Neuronal stem cell (in vitro differentiated cells): ENCODE measurements around the gene HAPLN3.

Experiments used
- DNase-seq: peaks from one replicate; pipeline ENCODE4 v3.0.0-alpha.2; 2013; ENCODE audit warnings: low spot score
- H2AFZ ChIP-seq: one replicate; pipeline ENCODE4 v1.6.1; 2013; ENCODE audit warnings: mild to moderate bottlenecking, low read length, inconsistent platforms
- H2AK5ac ChIP-seq: 2 replicates; pipeline ENCODE4 v1.6.1; 2013; ENCODE audit warnings: low read depth, mild to moderate bottlenecking, inconsistent platforms, low read length, moderate library complexity, mixed read lengths
- H2BK120ac ChIP-seq: 2 replicates; pipeline ENCODE4 v1.6.1; 2013; ENCODE audit warnings: low read depth, mild to moderate bottlenecking, inconsistent platforms, low read length, moderate library complexity, mixed read lengths
- H2BK12ac ChIP-seq: one replicate; pipeline ENCODE4 v1.6.1; 2013; ENCODE audit warnings: low read length, inconsistent platforms
- H2BK15ac ChIP-seq: 2 replicates; pipeline ENCODE4 v1.6.1; 2013; ENCODE audit warnings: mild to moderate bottlenecking, low read length, inconsistent platforms, mixed read lengths
- H2BK5ac ChIP-seq: one replicate; pipeline ENCODE4 v1.6.1; 2013; ENCODE audit warnings: inconsistent platforms, mild to moderate bottlenecking, low read length, moderate library complexity
- H3K14ac ChIP-seq: one replicate; pipeline ENCODE4 v1.6.1; 2013; ENCODE audit warnings: low read length, inconsistent platforms
- H3K18ac ChIP-seq: 2 replicates; pipeline ENCODE4 v1.6.1; 2013; ENCODE audit warnings: low read length, inconsistent platforms
- H3K23ac ChIP-seq: 2 replicates; pipeline ENCODE4 v1.6.1; 2013; ENCODE audit warnings: low read depth, mild to moderate bottlenecking, mixed read lengths, low read length, inconsistent platforms; ENCODE audit not compliant: poor library complexity
- H3K27ac ChIP-seq: replicated peaks from 3 replicates; pipeline ENCODE4 v1.5.1; 2013; ENCODE audit warnings: low read length, inconsistent platforms
- H3K27me3 ChIP-seq, 3 experiments: 2 replicates each; pipeline ENCODE4 v1.6.1; 2013; ENCODE audit warnings: low read length in 3 of 3, mild to moderate bottlenecking in 2 of 3, inconsistent platforms in 1 of 3, low read depth in 1 of 3, mixed read lengths in 1 of 3, moderate library complexity in 1 of 3; ENCODE audit not compliant: control insufficient read depth in 3 of 3, insufficient read depth in 3 of 3
- H3K36me3 ChIP-seq, 2 donors: replicated peaks in 1 of 2; 2 replicates each; pipeline ENCODE4 v1.6.1; 2013; ENCODE audit warnings: low read length in 2 of 2; ENCODE audit not compliant: control insufficient read depth in 2 of 2, insufficient read depth in 2 of 2
- H3K4ac ChIP-seq: 2 replicates; pipeline ENCODE4 v1.6.1; 2013; ENCODE audit warnings: inconsistent platforms, mild to moderate bottlenecking, low read length, moderate library complexity
- H3K4me1 ChIP-seq, 2 donors: 1 replicate in 1 of 2; 2 replicates in 1 of 2; pipeline ENCODE4 v1.6.1; 2013; ENCODE audit warnings: low read length in 2 of 2, low read depth in 1 of 2; ENCODE audit not compliant: control insufficient read depth in 2 of 2, insufficient read depth in 1 of 2
- H3K4me2 ChIP-seq: one replicate; pipeline ENCODE4 v1.6.1; 2013; ENCODE audit warnings: mild to moderate bottlenecking, low read length, inconsistent platforms; ENCODE audit not compliant: insufficient read depth, poor library complexity, severe bottlenecking
- H3K4me3 ChIP-seq, 2 donors: 2 replicates each; pipeline ENCODE4 v1.5.1; 2013; ENCODE audit warnings: low read length in 2 of 2, mild to moderate bottlenecking in 2 of 2, inconsistent platforms in 1 of 2, moderate library complexity in 1 of 2
- H3K79me1 ChIP-seq: one replicate; pipeline ENCODE4 v1.6.1; 2013; ENCODE audit warnings: low read depth, mild to moderate bottlenecking, inconsistent platforms, low read length, moderate library complexity
- H3K9ac ChIP-seq: one replicate; pipeline ENCODE4 v1.6.1; 2013; ENCODE audit warnings: mild to moderate bottlenecking, low read depth, low read length, inconsistent platforms; ENCODE audit not compliant: poor library complexity
- H3K9me3 ChIP-seq, 2 donors: replicated peaks in 1 of 2; 2 replicates each; pipeline versions ENCODE3 to v1.6.1; 2013; ENCODE audit warnings: low read length in 2 of 2, mild to moderate bottlenecking in 2 of 2, inconsistent platforms in 1 of 2, low read depth in 1 of 2, mixed read lengths in 1 of 2, moderate library complexity in 1 of 2; ENCODE audit not compliant: control insufficient read depth in 2 of 2, insufficient read depth in 1 of 2
- H4K8ac ChIP-seq: one replicate; pipeline ENCODE4 v1.6.1; 2013; ENCODE audit warnings: low read depth, mild to moderate bottlenecking, inconsistent platforms, low read length, moderate library complexity
- H4K91ac ChIP-seq: one replicate; pipeline ENCODE4 v1.6.1; 2013; ENCODE audit warnings: low read length, low read depth, mild to moderate bottlenecking, inconsistent platforms; ENCODE audit not compliant: poor library complexity
- WGBS, 2 donors: extraction: QIAGEN DNeasy Blood & Tissue Kit; methylation state at CpG; one replicate each; pipeline ENCODE4 v1.1.7; 2013; ENCODE audit warnings: missing lambda C conversion rate in 2 of 2, mixed read lengths in 1 of 2; ENCODE audit not compliant: insufficient read length in 2 of 2, insufficient replicate concordance in 1 of 2; ENCODE audit errors: extremely low coverage in 2 of 2; 5-methylcytosine and 5-hydroxymethylcytosine counted together

HAPLN3 gene

DNA sequence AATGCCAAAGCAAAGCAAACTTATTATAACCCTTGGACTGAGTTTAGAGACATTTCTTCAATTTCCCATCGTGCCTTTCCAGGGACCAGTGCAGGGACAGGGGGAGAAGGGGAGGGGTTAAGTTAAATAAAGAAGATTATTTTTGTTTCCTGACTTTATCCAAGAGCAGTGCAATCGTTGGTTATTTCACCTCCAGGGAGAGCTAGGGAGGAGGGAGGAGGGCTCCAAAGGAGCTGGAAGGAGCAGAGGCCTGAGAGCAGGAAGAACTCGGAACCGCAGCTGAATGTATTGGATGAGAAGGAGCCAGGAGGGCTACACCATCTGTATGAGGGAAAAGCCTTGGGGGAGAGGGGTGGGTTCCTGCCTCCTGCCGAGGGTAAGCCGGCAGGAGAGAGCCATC lies 20.7 kb downstream of the HAPLN3 start:
- DNase-seq: no peak
- Histone ChIP-seq H3K4me3 (no peak overlapping the region), H3K18ac (no peak overlapping the region), H3K14ac (no peak overlapping the region), H3K27me3 (peaks cover 0 to 6% (median 0%) of the 10 kb centered on the region in 3 experiments), H3K9me3 (peaks cover 0 to 6% of the 10 kb centered on the region in 2 donors), H3K27ac (no peak overlapping the region), H2AK5ac (no peak overlapping the region), H2BK15ac (no peak overlapping the region), H3K36me3 (no peaks in the 10 kb centered on the region), H3K9ac (no peak overlapping the region), H2AFZ (no peak overlapping the region), H2BK120ac (no peak overlapping the region), H3K23ac (no peak overlapping the region), H3K79me1 (peaks cover 1% of the 10 kb centered on the region), H3K4me1 (no peaks in the 10 kb centered on the region), H2BK5ac (no peak overlapping the region), H4K8ac (no peak overlapping the region), H3K4me2 (no peak overlapping the region), H4K91ac (no peak overlapping the region), H3K4ac (no peak overlapping the region), H2BK12ac (no peak overlapping the region)
- WGBS, 2 donors: no CpG with 5 or more reads among the region's 6 CpGs

GRCh38 chr15:88874275-88874674 lies 21.1 kb downstream of the HAPLN3 start:
- Histone ChIP-seq H3K27me3 (peaks cover 0 to 6% (median 0%) of the 10 kb centered on the region in 3 experiments), H2BK120ac (no peak overlapping the region), H3K27ac (no peak overlapping the region), H3K36me3 (no peaks in the 10 kb centered on the region), H3K79me1 (peaks cover 1% of the 10 kb centered on the region), H3K9me3 (peaks cover 0 to 6% of the 10 kb centered on the region in 2 donors), H3K4me2 (no peak overlapping the region), H2AK5ac (peak overlapping the region; percentile 14), H3K23ac (peak overlapping the region; percentile 4), H2AFZ (no peak overlapping the region), H3K14ac (peak overlapping the region; percentile 59), H4K91ac (no peak overlapping the region), H3K9ac (no peak overlapping the region), H3K18ac (no peak overlapping the region), H3K4ac (no peak overlapping the region), H2BK5ac (peak overlapping the region; percentile 57), H2BK12ac (no peak overlapping the region), H2BK15ac (no peak overlapping the region), H4K8ac (no peak overlapping the region), H3K4me1 (no peaks in the 10 kb centered on the region), H3K4me3 (no peak overlapping the region)
- DNase-seq: no peak
- WGBS, 2 donors: no CpG with 5 or more reads among the region's 15 CpGs

DNA sequence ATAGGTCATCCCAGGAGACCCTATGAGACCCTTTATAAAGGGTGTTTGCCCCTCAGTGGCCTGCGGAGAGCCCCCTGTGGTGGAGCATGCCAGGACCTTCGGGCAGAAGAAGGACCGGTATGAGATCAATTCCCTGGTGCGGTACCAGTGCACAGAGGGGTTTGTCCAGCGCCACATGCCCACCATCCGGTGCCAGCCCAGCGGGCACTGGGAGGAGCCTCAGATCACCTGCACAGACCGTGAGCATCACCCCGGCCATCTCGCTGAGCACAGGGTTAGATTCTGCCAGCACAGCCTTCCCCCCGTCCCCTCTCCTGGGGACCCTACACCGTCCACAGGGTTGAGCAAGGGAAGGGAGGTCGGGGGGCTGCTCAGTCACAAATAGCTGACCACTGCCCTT lies 21.6 kb downstream of the HAPLN3 start:
- Histone ChIP-seq H4K91ac (no peak overlapping the region), H3K9me3 (peaks cover 0 to 6% of the 10 kb centered on the region in 2 donors), H2BK5ac (peak overlapping the region; percentile 57), H3K4me2 (no peak overlapping the region), H2AFZ (no peak overlapping the region), H3K14ac (peak overlapping the region; percentile 59), H2BK120ac (no peak overlapping the region), H2AK5ac (peak overlapping the region; percentile 14), H3K27me3 (peaks cover 0 to 6% (median 0%) of the 10 kb centered on the region in 3 experiments), H3K4me1 (no peaks in the 10 kb centered on the region), H2BK12ac (no peak overlapping the region), H2BK15ac (no peak overlapping the region), H3K23ac (peak overlapping the region; percentile 4), H3K79me1 (peaks cover 1% of the 10 kb centered on the region), H3K4ac (no peak overlapping the region), H3K27ac (no peak overlapping the region), H3K4me3 (no peak overlapping the region), H4K8ac (no peak overlapping the region), H3K9ac (no peak overlapping the region), H3K18ac (no peak overlapping the region), H3K36me3 (no peaks in the 10 kb centered on the region)
- WGBS, 2 donors: no CpG with 5 or more reads among the region's 13 CpGs
- DNase-seq: no peak

- H3K9me3 ChIP-seq: peaks cover 0 to 6% of the 10 kb centered on the region in 2 donors
- no peak overlapping the region for H3K14ac ChIP-seq
- no peak overlapping the region for H2AFZ ChIP-seq
- H3K36me3 ChIP-seq: no peaks in the 10 kb centered on the region
- H3K4me3 ChIP-seq: no peak overlapping the region
- H2BK120ac ChIP-seq: no peak overlapping the region
- no peak overlapping the region for H3K9ac ChIP-seq
- no peaks in the 10 kb centered on the region for H3K4me1 ChIP-seq
- no peak for DNase-seq
- H3K27ac ChIP-seq: no peak overlapping the region
- H3K23ac ChIP-seq: no peak overlapping the region
- no CpG with 5 or more reads among the region's 9 CpGs for WGBS, 2 donors
- peak overlapping the region; percentile 17 for H3K4ac ChIP-seq
- H3K79me1 ChIP-seq: peaks cover 1% of the 10 kb centered on the region
- no peak overlapping the region for H2AK5ac ChIP-seq
- H3K18ac ChIP-seq: no peak overlapping the region
- peak overlapping the region; percentile 20 for H2BK15ac ChIP-seq
- H4K91ac ChIP-seq: no peak overlapping the region
- no peak overlapping the region for H4K8ac ChIP-seq
- peak overlapping the region; percentile 88 for H2BK5ac ChIP-seq
- no peak overlapping the region for H2BK12ac ChIP-seq
- peaks cover 0 to 6% (median 0%) of the 10 kb centered on the region in 3 experiments for H3K27me3 ChIP-seq
- no peak overlapping the region for H3K4me2 ChIP-seq
These were observed 22.6 kb downstream of the HAPLN3 start for GRCh38 chr15:88872706-88873105.
